Hypothalamus (tissue), 51 donors: ENCODE results near the gene CDC14A.
A peak's percentile ranks its signal among the peaks of the same experiment; 100 is the strongest.
"Not testable (repeated sequence)": the region's sequence is repeated elsewhere in the genome, so short reads cannot be mapped to it uniquely, and the experiment has no call there.

Experiments used
- DNase-seq, 51 donors: peaks; one replicate each; lab custom pipeline; 2025; lab: John Stamatoyannopoulos, UW

Gene CDC14A, protein sequence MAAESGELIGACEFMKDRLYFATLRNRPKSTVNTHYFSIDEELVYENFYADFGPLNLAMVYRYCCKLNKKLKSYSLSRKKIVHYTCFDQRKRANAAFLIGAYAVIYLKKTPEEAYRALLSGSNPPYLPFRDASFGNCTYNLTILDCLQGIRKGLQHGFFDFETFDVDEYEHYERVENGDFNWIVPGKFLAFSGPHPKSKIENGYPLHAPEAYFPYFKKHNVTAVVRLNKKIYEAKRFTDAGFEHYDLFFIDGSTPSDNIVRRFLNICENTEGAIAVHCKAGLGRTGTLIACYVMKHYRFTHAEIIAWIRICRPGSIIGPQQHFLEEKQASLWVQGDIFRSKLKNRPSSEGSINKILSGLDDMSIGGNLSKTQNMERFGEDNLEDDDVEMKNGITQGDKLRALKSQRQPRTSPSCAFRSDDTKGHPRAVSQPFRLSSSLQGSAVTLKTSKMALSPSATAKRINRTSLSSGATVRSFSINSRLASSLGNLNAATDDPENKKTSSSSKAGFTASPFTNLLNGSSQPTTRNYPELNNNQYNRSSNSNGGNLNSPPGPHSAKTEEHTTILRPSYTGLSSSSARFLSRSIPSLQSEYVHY

DNA sequence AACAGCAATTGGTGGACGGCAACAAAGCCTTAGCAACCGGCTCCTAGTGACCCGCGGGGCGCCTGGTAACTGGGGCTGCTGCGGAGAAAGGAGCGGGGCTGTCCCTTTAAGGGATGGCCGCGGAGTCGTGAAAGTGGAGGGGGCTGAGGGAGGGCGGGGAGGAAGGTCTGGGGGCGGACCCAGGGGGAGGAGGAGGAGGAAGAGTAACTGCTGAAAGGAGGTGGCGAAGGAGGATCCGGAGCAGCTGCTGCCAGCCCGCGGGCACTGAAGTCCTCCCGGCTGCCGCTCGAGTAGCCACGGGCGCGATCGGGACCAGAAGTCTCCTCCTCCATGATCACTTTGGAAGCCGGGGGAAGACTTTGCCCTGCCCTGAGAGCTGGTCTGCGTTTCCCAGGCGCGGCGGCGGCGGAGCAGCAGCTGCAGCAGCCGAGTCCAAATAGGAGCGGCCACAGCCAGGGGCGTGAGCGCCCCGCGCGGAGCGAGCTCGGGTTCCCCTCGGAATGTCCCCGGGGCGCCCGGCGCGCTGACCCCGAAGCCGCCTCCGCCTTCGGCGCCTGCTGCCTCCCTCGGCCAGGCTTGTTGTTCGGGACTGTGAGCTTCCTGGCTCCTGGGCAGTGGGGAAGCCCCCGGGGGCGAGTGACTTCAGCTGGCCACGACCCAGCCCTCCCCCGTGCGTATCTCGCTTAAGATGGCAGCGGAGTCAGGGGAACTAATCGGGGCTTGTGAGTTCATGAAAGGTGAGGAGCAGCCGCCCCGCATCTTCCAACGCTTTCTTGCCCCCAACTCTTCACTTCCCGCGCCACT, at the start of gene CDC14A:
Gene CDC14A (plus strand): TSS at position 240 of the 804 bp plus-strand sequence. CDS start 449 bp downstream, at position 689.
- peak in 50 of 51 donors; percentile 35 to 94 (median 82) for DNase-seq

DNA sequence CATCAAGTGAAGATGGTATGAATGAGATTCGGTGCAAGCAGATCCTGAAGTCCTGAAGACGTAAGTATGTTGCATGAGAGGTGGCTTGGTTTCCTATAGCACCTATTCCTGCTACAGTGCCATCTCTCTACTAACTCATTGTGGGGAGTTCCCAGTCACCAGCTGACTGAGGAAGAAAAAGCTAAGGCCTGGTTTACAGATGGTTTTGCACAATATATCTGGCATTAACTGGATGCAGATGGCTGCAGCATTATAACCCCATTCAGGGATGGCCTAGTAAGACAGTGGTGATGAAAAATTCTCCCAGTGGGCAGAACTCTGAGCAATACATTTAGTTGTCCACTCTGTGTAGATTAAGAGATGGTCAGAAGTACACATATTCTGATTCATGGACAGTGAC, 49.6 kb upstream of the CDC14A start:
- DNase-seq, result no peak

DNA sequence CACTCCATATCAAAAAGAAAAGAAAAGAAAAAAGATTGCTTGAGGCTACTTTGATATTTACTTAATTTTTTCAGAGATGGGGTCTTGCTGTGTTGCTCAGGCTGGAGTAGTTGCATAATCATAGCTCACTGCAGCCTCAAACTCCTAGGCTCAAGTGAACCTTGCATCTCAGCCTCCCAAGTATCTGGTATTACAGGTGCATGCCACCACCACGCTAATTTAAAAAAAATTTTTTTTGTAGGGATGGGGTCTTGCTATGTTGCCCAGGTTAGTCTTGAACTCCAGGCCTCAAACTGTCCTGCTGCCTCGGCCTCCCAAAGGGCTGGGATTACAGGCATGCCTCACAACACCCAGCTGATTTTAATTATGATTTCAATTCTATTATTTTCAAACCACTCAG, 48.1 kb upstream of the CDC14A start:
- DNase-seq, result no peak

DNA sequence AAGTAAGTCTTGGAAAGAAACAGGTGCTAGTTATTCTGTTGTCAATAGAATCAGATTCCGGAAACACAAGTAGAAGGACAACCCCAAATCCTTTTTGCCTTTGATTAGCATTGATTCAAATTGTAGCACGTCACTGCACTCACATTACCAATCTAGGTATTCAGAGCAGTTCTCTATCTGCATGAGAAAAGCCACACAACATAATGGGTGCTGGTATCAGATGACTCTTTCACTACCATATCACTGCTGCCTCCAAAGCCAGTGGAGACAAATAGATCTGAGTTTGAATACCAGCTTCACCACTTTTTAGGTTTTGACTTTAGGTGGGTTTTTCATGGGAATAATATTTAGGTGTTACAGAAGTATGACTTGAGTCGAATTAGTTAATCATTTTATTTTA, 47.4 kb upstream of the CDC14A start:
- DNase-seq, result no peak

DNA sequence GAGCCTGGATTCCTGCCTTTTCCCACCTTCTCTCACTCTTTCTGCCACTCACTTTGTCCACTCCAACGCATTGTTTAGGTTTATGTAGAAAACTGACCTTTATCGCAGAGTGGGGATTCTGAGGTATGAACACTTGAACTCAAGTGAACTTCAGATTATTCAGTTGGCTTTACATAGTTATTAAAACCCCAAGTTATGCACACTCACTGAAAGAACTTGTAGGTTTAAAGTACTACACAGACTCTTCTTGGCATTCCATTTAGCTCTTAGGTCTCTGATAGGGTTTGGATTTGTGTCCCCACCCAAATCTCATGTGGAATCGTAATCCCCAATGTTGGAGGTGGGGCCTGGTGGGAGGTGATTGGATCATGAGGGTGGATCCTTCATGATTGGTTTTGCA, 46.4 kb upstream of the CDC14A start:
- DNase-seq, result no peak

DNA sequence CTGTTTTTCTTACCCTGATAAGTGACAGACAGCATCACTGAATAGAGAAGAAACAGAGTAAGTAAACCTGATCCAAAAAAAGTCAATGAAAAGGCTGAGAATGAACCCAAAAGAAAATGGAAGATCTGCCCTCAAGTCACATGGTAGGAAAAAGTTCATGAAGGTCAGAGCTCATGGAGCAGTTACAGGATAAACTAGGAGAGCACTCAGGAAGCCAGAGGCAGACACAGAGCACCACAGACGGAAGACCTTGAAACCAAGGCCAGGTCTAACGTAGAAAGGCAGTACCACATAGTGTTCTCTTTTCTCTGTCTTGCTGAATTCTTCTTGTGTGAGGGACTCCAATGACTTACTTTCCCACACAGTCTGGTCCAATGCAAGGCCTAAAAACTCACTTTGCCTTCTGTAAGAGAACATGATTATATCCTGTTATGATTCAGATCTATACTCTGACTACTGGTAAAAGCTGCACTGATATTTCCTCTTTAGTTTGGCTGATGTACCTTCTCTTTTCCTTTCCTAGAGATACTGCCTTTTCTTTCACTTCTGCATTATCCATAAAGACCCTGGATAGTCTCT, 45.5 kb upstream of the CDC14A start:
- no peak for DNase-seq

DNA sequence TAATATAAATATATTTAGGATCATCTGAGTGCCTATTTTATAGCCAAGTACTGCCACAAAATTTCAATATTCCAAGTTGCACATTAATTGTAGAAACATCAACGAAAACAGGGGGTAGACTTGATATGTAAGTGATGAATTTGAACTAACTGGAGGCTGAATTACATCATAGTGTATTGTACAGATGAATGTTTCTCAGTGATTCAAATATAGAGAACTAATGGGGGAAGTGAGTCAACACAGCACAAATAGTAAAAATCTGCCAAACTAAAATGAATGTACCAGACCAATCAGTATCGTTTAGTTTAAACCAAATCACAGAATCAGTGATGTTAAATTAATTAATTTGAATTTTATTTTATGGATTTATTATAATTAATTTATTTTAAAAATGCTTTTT, 43.5 kb upstream of the CDC14A start:
- DNase-seq, result no peak

DNA sequence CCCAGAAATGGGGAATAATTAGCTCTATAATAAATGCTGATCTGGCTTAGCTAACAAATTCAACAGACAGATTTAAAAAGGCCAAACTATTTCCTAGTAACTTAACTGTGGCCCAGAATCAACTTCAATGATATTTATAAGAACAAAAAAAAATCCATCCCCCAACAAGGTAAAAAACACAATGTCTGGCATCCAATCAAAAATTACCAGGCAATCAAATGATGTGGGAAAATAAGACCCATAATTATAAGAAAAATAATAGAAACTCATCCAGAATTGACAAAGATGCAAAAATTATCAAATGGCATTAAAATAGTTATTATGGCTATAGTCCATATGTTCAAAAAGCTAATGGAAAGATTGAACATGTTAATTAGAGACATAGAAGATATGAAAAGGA, 42.4 kb upstream of the CDC14A start:
- DNase-seq, result no peak

DNA sequence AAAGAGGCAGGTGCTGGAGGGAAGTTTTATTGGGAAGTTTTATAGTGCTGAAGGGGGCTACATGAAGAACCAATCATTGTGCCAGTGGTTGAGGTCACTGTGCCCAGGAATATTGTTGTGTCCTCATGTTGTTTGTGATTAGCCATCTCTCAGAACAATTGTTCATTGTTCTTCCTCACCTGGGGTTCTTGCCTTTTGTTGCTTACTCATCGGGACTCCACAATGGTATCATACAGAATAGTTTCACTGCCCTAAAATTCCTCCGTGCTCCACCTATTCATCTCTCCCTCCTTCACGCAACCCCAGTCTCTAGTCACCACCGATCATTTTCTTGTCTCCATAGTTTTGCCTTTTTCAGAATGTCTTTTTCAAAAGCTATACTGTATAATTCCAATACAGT, 38.9 kb upstream of the CDC14A start:
- no peak for DNase-seq

DNA sequence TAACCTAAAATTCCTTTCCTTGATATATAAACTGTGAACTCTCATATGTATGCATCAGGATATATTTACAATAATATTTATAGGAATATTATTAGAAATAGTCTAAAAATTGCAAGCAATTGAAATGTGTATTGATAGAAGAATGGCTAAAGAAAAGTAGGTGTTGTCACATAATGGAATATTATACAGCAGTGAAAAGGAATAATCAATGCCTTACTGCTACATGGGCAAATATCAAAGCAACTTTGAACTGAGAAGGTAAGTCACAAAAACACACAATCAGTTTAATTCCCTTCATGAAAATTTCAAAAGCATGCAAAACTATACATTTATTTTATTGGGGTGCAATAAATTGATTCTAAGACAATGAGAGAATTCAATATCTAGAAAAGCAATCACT, 35.7 kb upstream of the CDC14A start:
- DNase-seq, result no peak

DNA sequence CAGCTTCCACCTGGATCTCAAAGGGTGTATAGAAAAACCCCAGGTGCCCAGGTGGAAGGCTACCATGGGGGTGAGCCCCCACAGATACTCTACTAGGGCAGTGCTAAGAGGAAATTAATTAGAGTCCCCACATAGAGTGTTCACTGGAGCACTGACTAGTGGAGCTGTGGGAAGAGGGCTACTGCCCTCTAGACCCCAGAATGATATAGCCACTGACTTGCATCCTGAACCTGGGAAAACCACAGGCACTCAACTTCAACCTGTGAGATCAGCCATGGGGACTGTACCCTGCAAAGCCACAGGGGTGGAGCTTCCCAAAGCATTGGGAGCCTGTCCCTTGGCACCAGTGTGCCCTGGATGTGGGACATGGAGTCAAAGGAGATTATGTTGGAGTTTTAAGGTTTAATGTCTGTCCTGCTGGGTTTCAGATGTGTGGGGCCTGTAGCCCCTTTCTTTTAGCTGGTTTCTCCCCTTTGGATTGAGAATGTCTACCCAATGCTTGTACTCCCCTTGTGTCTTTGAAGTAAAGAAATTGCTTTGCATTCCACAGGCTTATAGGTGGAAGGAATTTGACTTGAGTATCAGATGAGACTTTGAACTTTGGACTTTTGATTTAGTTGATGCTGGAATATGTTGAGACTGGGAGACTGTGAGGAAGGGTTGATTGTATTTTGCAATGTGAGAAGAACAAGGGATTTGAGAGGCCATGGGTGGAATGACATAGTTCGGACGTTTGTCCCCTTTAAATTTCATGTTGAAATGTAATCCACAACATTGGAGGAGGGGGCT, 31.8 kb upstream of the CDC14A start:
- DNase-seq, result no peak

DNA sequence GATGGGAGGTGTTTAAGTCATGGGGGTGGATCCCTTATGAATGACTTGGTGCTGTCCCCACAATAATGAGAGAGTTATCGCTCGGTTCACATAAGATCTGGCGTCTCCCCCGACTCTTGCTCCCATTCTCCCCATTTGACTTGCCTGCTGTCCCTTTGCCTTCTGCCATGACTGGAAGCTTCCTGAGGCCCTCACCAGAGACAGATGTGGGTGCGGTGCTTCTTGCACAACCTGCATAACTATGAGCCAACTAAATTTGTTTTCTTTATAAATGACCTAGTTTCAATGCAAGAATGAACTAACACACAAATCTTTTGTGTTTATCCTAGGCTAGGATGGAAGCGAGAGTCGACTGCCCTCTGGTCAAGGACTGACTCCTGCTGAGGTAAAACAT, 31.2 kb upstream of the CDC14A start:
- DNase-seq, result no peak

DNA sequence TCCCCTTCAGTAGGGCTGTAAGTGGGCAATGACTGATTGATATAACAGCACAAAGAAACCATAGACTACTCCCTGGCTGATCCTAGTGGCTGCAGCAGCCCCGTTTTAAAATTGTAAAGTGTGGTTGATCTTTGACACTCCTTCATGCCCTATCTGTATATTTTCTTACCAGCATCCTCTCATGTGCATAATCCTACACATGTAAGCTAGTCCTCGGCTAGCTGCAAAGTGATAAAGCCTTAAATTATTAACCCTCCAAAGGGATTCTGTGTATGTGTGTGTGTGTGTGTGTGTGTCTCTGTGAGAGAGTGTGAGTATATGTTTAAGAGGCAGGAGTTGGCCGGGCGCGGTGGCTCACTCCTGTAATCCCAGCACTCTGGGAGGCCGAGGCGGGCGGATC, 30.8 kb upstream of the CDC14A start:
- DNase-seq, result no peak

DNA sequence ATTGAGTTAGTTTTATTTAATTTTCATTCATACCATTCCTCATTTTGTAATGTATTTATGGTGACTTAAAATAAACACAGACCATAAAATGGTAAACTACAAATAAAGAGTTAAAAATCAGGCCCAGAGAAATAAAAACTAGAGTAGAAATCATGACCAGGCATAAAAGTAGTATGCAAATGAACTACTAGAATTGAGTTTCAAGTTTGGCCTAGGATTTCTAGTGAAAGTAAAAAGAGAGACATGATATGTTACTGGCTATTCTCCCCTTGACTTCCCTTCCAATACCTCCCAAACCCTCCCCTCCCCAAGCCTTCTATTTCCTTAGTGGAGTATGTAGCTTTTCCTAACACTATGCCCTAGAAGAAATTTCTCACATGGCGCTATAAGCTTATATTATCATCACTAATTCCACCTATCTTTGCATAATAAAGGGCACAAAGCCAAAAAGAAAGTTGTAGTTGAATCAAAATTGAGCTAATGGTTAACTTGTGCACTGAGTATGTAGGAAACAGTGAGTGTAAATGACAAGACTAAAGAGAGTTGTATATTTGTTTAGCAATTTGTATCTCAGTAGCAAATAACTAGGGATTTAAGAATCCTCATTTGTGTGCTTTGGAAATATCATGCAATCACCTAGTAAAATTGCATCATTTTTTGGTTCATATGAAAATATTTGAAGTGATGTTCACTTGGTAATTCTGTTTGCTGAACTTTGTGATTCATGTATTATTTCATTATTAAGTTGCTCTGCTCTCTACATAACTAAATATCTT, 29.7 kb upstream of the CDC14A start:
- DNase-seq, result no peak

DNA sequence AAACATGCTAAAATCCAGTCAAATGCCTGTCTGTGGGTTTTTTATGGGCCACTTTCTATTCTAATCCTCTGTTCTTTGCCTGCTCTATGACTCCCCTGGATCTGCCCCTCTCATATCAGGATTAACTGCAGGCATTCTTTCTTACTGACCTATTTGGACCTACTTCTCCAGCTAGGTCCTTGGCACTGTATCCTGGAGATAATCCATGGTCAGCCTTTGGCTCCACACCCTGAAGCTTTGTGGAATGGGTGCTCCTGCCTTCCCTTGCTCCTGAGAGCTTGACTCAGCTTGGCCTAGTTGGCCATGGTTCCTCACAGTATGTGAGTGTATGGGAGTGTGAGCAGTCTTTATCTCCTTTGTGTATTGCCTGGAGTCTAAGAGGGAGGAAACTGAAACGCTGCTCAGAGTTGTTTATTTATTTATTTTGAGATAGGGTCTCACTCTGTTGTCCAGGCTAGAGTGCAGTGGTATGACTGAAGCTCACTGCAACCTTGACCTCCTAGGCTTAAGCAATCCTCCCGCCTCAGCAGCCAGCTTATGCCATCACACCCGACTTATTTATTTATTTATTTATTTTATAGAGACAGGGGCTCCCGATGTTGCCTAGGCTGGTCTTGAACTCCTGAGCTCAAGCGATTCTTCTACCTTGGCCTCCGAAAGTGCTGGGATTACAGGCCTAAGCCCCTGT, 28.7 kb upstream of the CDC14A start:
- DNase-seq, result peak in 1 of 51 donors; percentile 2

DNA sequence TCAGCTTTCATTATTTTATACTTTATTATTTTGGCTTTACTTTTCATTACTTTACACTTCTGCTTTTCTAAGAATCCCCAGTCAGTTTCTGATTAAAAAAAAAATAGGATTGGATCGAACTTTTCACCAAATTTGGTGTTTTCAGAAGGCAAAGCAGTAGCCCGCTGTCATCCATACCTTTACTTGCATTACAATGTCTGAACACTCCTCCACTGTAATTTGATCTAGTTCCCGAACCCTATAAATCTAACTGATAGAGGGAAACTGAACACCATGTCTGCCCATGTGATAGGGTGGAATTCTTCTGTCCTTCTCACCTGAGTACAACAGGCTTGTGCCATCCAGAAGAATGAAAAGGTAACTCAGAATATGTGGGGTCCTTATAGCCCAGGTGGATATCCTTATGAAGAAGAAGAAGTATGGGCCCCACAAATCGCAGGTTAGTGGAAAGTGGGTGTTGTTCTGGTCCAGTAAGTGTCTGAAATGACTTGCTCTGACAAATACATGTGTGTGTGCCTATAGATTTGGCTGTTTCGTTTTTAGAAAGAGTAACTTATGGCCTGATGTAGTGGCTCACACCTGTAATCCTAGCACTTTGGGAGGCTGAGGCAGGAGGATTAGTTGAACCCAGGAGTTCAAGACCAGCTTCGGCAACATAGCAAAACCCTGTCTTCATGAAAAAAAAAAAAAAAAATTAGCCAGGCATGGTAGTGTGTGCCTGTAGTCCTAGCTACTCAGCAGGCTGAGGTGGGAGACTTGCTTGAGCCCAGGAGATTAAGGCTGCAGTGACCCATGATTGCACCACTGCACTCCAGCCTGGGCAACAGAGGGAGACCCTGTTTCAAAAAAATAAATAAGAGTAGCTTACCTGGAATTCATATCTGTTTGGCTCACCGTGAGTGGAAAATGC, 26.6 kb upstream of the CDC14A start:
- no peak for DNase-seq

DNA sequence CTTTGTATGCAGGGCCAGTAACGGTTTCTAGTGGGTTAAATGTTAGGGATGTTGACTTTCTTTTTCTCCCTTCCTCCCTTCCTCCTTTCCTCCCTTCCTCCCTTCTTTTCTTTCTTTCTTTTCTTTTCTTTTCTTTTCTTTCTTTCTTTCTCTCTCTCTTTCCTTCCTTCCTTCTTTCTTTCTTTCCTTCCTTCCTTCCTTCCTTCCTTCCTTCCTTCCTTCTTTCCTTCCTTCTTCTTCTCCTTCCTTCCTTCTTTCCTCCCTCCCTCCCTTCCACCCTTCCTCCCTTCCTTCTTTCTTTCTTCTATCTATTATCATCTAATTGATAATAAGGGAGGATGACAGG, 26.0 kb upstream of the CDC14A start:
- DNase-seq, result not testable (repeated sequence)

DNA sequence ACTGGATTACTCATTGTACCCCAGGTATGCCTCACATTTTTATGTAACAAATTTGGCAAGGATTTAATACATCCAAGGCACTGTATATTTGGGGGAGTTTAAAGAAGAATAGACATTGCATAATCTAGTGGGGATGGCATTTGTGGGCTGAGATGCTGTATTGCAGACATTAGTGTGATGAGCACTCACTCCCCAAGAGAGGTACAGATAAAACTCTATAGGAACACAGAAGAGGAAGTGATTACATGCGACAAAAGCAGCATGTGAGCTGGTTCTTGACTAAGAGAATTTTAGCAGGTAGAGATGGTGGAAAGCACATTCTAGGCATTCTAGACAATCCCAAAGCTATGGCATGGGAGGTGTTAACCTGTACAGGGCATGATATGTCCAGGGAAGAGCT, 24.2 kb upstream of the CDC14A start:
- no peak for DNase-seq
